Body of pancreas (tissue), 4 donors: ENCODE data around the gene CNDP2.

ENCODE experiments used
- POLR2A ChIP-seq, 3 donors: fragments of 450-650 bp; IDR thresholded peaks; one replicate each; pipeline ENCODE4 v1.6.1; 2016; ENCODE audit warnings: antibody characterized with exemption in 3 of 3, mild to moderate bottlenecking in 2 of 3
- TF ChIP-seq, protein P1 (sequence below), 7 experiments: fragments of 450-650 bp in 4 of 7; fragments of 200-600 bp in 3 of 7; sonication (generic) in 3 of 7; IDR thresholded peaks; one replicate each; pipeline ENCODE4 v1.5.1; 2016 to 2019; ENCODE audit warnings: antibody characterized with exemption in 7 of 7

DNA sequence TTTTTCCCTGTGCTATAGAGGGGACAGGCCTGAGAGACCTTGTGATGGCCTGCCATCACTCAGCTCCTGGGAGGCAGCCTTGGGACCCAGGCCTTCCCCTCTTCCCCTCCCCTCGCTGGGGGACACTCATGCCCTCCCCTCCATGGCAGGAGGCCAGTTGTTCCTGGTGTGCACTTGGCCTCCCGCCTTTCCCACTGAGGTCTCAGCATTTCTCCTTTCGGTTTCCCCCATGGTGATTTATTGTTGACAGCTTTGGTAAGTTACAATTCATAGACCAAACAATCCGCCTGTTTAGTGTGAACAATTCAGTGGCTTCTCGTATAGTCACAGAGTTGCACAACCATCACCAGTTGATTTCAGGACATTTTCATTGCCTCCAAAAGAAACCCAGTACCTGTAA is 27.9 kb downstream of the CNDP2 start:
- no peak for TF ChIP-seq POLR2A (IDR thresholded peaks at IDR 0.05)
- TF ChIP-seq, protein P1, sequence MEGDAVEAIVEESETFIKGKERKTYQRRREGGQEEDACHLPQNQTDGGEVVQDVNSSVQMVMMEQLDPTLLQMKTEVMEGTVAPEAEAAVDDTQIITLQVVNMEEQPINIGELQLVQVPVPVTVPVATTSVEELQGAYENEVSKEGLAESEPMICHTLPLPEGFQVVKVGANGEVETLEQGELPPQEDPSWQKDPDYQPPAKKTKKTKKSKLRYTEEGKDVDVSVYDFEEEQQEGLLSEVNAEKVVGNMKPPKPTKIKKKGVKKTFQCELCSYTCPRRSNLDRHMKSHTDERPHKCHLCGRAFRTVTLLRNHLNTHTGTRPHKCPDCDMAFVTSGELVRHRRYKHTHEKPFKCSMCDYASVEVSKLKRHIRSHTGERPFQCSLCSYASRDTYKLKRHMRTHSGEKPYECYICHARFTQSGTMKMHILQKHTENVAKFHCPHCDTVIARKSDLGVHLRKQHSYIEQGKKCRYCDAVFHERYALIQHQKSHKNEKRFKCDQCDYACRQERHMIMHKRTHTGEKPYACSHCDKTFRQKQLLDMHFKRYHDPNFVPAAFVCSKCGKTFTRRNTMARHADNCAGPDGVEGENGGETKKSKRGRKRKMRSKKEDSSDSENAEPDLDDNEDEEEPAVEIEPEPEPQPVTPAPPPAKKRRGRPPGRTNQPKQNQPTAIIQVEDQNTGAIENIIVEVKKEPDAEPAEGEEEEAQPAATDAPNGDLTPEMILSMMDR (IDR thresholded peaks at IDR 0.05) = no peak
